Endothelial cell of umbilical vein (primary cell): Measurements from ENCODE around the gene NDUFV1. TPM values are rescaled to one million over a fixed set of nuclear protein-coding genes. Genes with fewer than 3 reads are reported as not detected.
"Not testable (repeated sequence)": the region's sequence is repeated elsewhere in the genome, so short reads cannot be mapped to it uniquely, and the experiment has no call there.

Experiments used
- BruUV-seq: library from RNA; stranded (reverse); fragments of 400-500 nt; replicated peaks from 2 replicates; lab custom pipeline; 2021; lab: Mats Ljungman, UMichigan
- CTCF ChIA-PET: fragments of 300-600, 350-600 bp; sonication (Branson Sonifier 250); formaldehyde crosslinking; loops from one replicate; lab custom pipeline; 2021; ENCODE audit warnings: antibody characterized with exemption, inconsistent platforms; lab: Charles Lee
- POLR2A ChIA-PET: fragments of 300-600, 350-600 bp; sonication (Branson Sonifier 250); formaldehyde crosslinking; loops from one replicate; lab custom pipeline; 2021; ENCODE audit warnings: antibody characterized with exemption, inconsistent platforms; lab: Charles Lee
- DNase-seq: peaks from one replicate; pipeline ENCODE4 v3.0.0-alpha.2; 2011; ENCODE audit warnings: low read depth, low spot score
- FAIRE-seq: peaks from 2 replicates; lab custom pipeline; 2011; peaks lifted over from hg19 to GRCh38; lab: Jason Lieb, UNC
- H2AFZ ChIP-seq: 2 replicates; pipeline ENCODE4 v1.6.0; 2012; ENCODE audit warnings: low read depth, low read length, control low read depth, inconsistent platforms
- H3K27ac ChIP-seq: 2 replicates; pipeline ENCODE4 v1.5.1; 2011; ENCODE audit warnings: low read depth, mild to moderate bottlenecking, control low read depth, low read length, moderate library complexity; ENCODE audit not compliant: insufficient read depth
- H3K27me3 ChIP-seq, 2 experiments: 2 replicates each; pipeline versions ENCODE4 v1.6.0 to v1.6.1; 2011; ENCODE audit warnings: low read length in 2 of 2, mixed read lengths in 1 of 2; ENCODE audit not compliant: control insufficient read depth in 2 of 2, insufficient read depth in 2 of 2
- H3K36me3 ChIP-seq, 2 experiments: 2 replicates in 1 of 2; 3 replicates in 1 of 2; pipeline ENCODE4 v1.5.1; 2011; ENCODE audit warnings: low read length in 2 of 2, mild to moderate bottlenecking in 1 of 2, moderate library complexity in 1 of 2; ENCODE audit not compliant: control insufficient read depth in 2 of 2, insufficient read depth in 2 of 2; ENCODE audit errors: extremely low read depth in 1 of 2
- H3K4me1 ChIP-seq: 3 replicates; pipeline ENCODE4 v1.5.1; 2011; ENCODE audit warnings: mild to moderate bottlenecking, low read length; ENCODE audit not compliant: control insufficient read depth, insufficient read depth; ENCODE audit errors: extremely low read depth
- H3K4me2 ChIP-seq: 2 replicates; pipeline ENCODE4 v1.6.1; 2011; ENCODE audit warnings: low read length, control low read depth, mixed read lengths; ENCODE audit not compliant: insufficient read depth
- H3K4me3 ChIP-seq, 3 experiments: fragments of 200-600 bp in 1 of 3; sonication (generic), shearing (Covaris generic) in 1 of 3; replicated peaks in 1 of 3; 2 replicates each; pipeline ENCODE4 v1.5.1; 2011 to 2016; ENCODE audit warnings: control low read depth in 3 of 3, low read length in 3 of 3, mild to moderate bottlenecking in 2 of 3, inconsistent platforms in 1 of 3, low read depth in 1 of 3, moderate library complexity in 1 of 3; ENCODE audit not compliant: insufficient read depth in 1 of 3
- H3K79me2 ChIP-seq: 2 replicates; pipeline ENCODE4 v1.6.0; 2012; ENCODE audit warnings: low read length, inconsistent platforms; ENCODE audit not compliant: control insufficient read depth, insufficient read depth
- H3K9ac ChIP-seq: replicated peaks from 2 replicates; pipeline ENCODE3; 2011; ENCODE audit warnings: low read length, control low read depth; ENCODE audit not compliant: insufficient read depth; ENCODE audit errors: extremely low read depth
- H3K9me1 ChIP-seq: replicated peaks from 3 replicates; pipeline ENCODE4 v1.6.0; 2011; ENCODE audit warnings: mild to moderate bottlenecking, low read length; ENCODE audit not compliant: control insufficient read depth, insufficient read depth; ENCODE audit errors: extremely low read depth
- H3K9me3 ChIP-seq: replicated peaks from 2 replicates; pipeline ENCODE4 v1.5.1; 2012; ENCODE audit warnings: low read length, inconsistent platforms; ENCODE audit not compliant: control insufficient read depth, insufficient read depth
- H4K20me1 ChIP-seq: replicated peaks from 2 replicates; pipeline ENCODE3; 2011; ENCODE audit warnings: mild to moderate bottlenecking, low read length; ENCODE audit not compliant: control insufficient read depth, insufficient read depth; ENCODE audit errors: extremely low read depth
- EZH2 ChIP-seq: IDR thresholded peaks from 2 replicates; pipeline ENCODE4 v1.6.1; 2012; ENCODE audit warnings: borderline replicate concordance, low read depth, mild to moderate bottlenecking, moderate library complexity, low read length, inconsistent platforms; ENCODE audit not compliant: severe bottlenecking
- FOS ChIP-seq: IDR thresholded peaks from 2 replicates; pipeline ENCODE4 v1.6.1; 2011; ENCODE audit warnings: mild to moderate bottlenecking, low read length, moderate library complexity, borderline replicate concordance; ENCODE audit not compliant: insufficient read depth
- GATA2 ChIP-seq: IDR thresholded peaks from 2 replicates; pipeline ENCODE4 v1.7.0; 2011; ENCODE audit warnings: low read depth, mild to moderate bottlenecking, moderate library complexity, mixed read lengths, low read length; ENCODE audit not compliant: insufficient read length, insufficient read depth
- MYC ChIP-seq: IDR thresholded peaks from one replicate; pipeline ENCODE4 v1.6.1; 2011; ENCODE audit warnings: mild to moderate bottlenecking, low read depth, low read length
- POLR2A ChIP-seq: IDR thresholded peaks from 2 replicates; pipeline ENCODE4 v1.6.1; 2012; ENCODE audit warnings: low read depth, mild to moderate bottlenecking, control low read depth, low read length
- dilution Hi-C: fragments of 300-500 bp; cut with MboI; formaldehyde crosslinking; loops from one replicate; pipeline ENCODE4 v1.15.0; 2019; ENCODE audit warnings: low sequenced_read_pairs; ENCODE audit not compliant: extremely low pct_ligation_motif_present
- intact Hi-C: fragments of 100-400 bp; cut with micrococcal nuclease; formaldehyde crosslinking; loops from one replicate; pipeline ENCODE4 v1.10.0; 2022
- polyA plus RNA-seq, 4 experiments: library from polyadenylated mRNA; depleted of rRNA in 3 of 4; stranded (reverse) in 3 of 4; unstranded in 1 of 4; fragments of >200 nt; gene quantifications; 2 replicates each; pipeline versions ENCODE4 v1.2.1 to v1.2.3, GENCODE V29; 2011 to 2012; ENCODE audit warnings: missing spikeins in 1 of 4
- total RNA-seq: library from RNA; stranded (reverse); gene quantifications from 2 replicates; pipeline ENCODE4 v1.2.3, GENCODE V29; 2021

The NDUFV1 gene
- total and polyA plus RNA-seq, 2 donors (not counting 3 experiments of a cell fraction or from before 2014, with no cell fraction given), result 191 to 203 TPM

GRCh38 chr11:67601098-67601497 is 5.6 kb upstream of the NDUFV1 start:
- H3K36me3 ChIP-seq, result no peaks in the 10 kb centered on the region
- no peak overlapping the region for H3K9ac ChIP-seq
- H4K20me1 ChIP-seq, result no peaks in the 10 kb centered on the region
- ChIA-PET CTCF (interaction anchor here (1.8 kb wide), 1 partner anchor 13 kb away, joined by 7 read pairs; no protein-coding TSS in a partner anchor), POLR2A (no interaction called here)
- H3K27ac ChIP-seq, result no peak overlapping the region
- BruUV-seq, result no TSS peak
- H3K9me1 ChIP-seq, result no peaks in the 10 kb centered on the region
- H3K79me2 ChIP-seq, result no peaks in the 10 kb centered on the region
- H3K27me3 ChIP-seq, result peaks cover 11 to 29% of the 10 kb centered on the region in 2 experiments
- TF ChIP-seq EZH2 (no peak), GATA2 (no peak), POLR2A (no peak), MYC (no peak), FOS (no peak)
- dilution Hi-C loops, result no loop called here
- intact Hi-C loops, result no loop called here
- H3K4me2 ChIP-seq, result no peak overlapping the region
- H3K4me3 ChIP-seq, result no peak overlapping the region
- H2AFZ ChIP-seq, result no peak overlapping the region
- FAIRE-seq (no peak), DNase-seq (no peak)
- H3K4me1 ChIP-seq, result no peaks in the 10 kb centered on the region
- H3K9me3 ChIP-seq, result no peaks in the 10 kb centered on the region

DNA sequence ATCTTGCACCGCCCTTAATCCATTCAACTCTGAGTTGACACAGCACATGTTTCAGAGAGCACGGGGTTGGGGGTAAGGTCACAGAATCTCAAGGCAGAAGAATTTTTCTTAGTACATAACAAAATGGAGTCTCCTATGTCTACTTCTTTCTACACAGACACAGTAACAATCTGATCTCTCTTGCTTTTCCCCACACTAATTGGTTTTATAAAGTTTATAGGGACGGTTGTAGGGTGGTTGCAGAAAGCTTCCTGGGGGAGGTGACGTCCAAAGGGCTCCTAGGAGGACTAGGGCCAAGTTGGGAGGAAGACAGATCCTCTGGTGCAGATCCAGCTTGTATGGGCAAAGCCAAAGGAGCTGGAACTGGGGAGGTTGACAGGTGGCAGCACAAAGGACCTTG is 2.6 kb upstream of the NDUFV1 start:
- POLR2A ChIA-PET, H3K4me1 ChIP-seq, H2AFZ ChIP-seq, H3K9me3 ChIP-seq, FAIRE-seq, BruUV-seq, H3K9ac ChIP-seq, H3K27ac ChIP-seq, H3K9me1 ChIP-seq, DNase-seq, H3K36me3 ChIP-seq, H3K4me3 ChIP-seq, dilution Hi-C loops, H4K20me1 ChIP-seq, intact Hi-C loops, H3K4me2 ChIP-seq: not testable (repeated sequence)
- Histone ChIP-seq H3K27me3 (peaks cover 8 to 23% of the 10 kb centered on the region in 2 experiments), H3K79me2 (peaks cover 11% of the 10 kb centered on the region)
- CTCF ChIA-PET, result interaction anchor here (1.6 kb wide), 1 partner anchor 10 kb away, joined by 3 read pairs; no protein-coding TSS in a partner anchor
